K562 (cell line): ENCODE results near the gene DGCR2. TPM values are rescaled to one million over a fixed set of nuclear protein-coding genes. Genes with fewer than 3 reads are reported as not detected.

Experiments used
- CAMTA2 ChIP-seq: fragments of 250-450 bp; sonication (Bioruptor Pico); conservative IDR thresholded peaks from 2 replicates; pipeline ENCODE4 v1.5.1; 2022
- LCOR ChIP-seq: sonication (generic); formaldehyde crosslinking; IDR thresholded peaks from 2 replicates; pipeline ENCODE4 v1.8.0; 2022; ENCODE audit warnings: mild to moderate bottlenecking, missing genetic modification reagents
- MAFG ChIP-seq: fragments of 450-650 bp; conservative IDR thresholded peaks from 2 replicates; pipeline ENCODE4 v1.6.1; 2016; ENCODE audit warnings: missing genetic modification characterization, missing compliant biosample characterization
- MAFK ChIP-seq: IDR thresholded peaks from 2 replicates; pipeline ENCODE4 v1.6.1; 2011; ENCODE audit warnings: low read length, improper control_type of control experiment
- MTF1 ChIP-seq: fragments of 250-450 bp; sonication (Bioruptor Pico); IDR thresholded peaks from 2 replicates; pipeline ENCODE4 v1.9.0; 2021; ENCODE audit warnings: moderate library complexity, mild to moderate bottlenecking, inconsistent platforms, borderline replicate concordance
- NFRKB ChIP-seq: fragments of 450-650 bp; IDR thresholded peaks from 2 replicates; pipeline ENCODE4 v1.6.1; 2016; ENCODE audit warnings: low read depth
- PHF21A ChIP-seq: fragments of 450-650 bp; IDR thresholded peaks from 2 replicates; pipeline ENCODE4 v1.6.1; 2017; ENCODE audit warnings: low read depth, borderline replicate concordance
- RBM25 ChIP-seq: fragments of 200-400 bp; formaldehyde crosslinking; IDR thresholded peaks from 2 replicates; pipeline ENCODE4 v1.6.1; 2018; ENCODE audit warnings: low read length, low read depth, moderate library complexity; ENCODE audit not compliant: severe bottlenecking
- SAFB2 ChIP-seq: fragments of 200-400 bp; formaldehyde crosslinking; IDR thresholded peaks from 2 replicates; pipeline ENCODE4 v1.6.1; 2018; ENCODE audit warnings: borderline replicate concordance, low read length, low read depth, moderate library complexity; ENCODE audit not compliant: severe bottlenecking
- SNRNP70 ChIP-seq: fragments of 200-400 bp; formaldehyde crosslinking; optimal IDR thresholded peaks from 2 replicates; pipeline ENCODE3; 2017; ENCODE audit warnings: low read depth, low read length
- XRCC3 ChIP-seq: fragments of 450-650 bp; IDR thresholded peaks from 2 replicates; pipeline ENCODE4 v1.6.1; 2017; ENCODE audit warnings: mild to moderate bottlenecking, moderate library complexity
- XRCC5 ChIP-seq: fragments of 200-400 bp; formaldehyde crosslinking; IDR thresholded peaks from 2 replicates; pipeline ENCODE4 v1.6.1; 2017; ENCODE audit warnings: low read depth, mild to moderate bottlenecking, low read length
- ZKSCAN1 ChIP-seq: fragments of 150-350 bp; IDR thresholded peaks from 2 replicates; pipeline ENCODE4 v1.6.1; 2016; ENCODE audit warnings: low read depth, low read length
- ZNF324 ChIP-seq: fragments of 250-450 bp; sonication (Bioruptor Pico); IDR thresholded peaks from 2 replicates; pipeline ENCODE4 v1.4.0; 2020; ENCODE audit warnings: mild to moderate bottlenecking
- ZNF347 ChIP-seq: fragments of 450-650 bp; formaldehyde crosslinking; IDR thresholded peaks from 2 replicates; pipeline ENCODE4 v1.4.0; 2020; ENCODE audit warnings: low read depth, mild to moderate bottlenecking, moderate library complexity
- ZNF668 ChIP-seq: fragments of 250-450 bp; sonication (Bioruptor Pico); IDR thresholded peaks from 2 replicates; pipeline ENCODE4 v1.8.0; 2022; ENCODE audit warnings: mild to moderate bottlenecking, inconsistent platforms
- polyA plus RNA-seq, 8 experiments: library from polyadenylated mRNA; depleted of rRNA in 4 of 8; stranded (reverse) in 5 of 8; unstranded in 3 of 8; fragments of >200 nt; fragmentation: Nextera tagmentation in 2 of 8; fragmentation: Illumina TruSeq in 1 of 8; extraction: Ambion mirVana in 2 of 8; extraction: Trizol in 1 of 8; gene quantifications; 2 replicates each; pipeline versions ENCODE4 v1.2.1 to v1.2.3, GENCODE V29; 2011 to 2014; ENCODE audit warnings: inconsistent platforms in 1 of 8, missing spikeins in 1 of 8
- total RNA-seq, 7 experiments: library from RNA; depleted of rRNA in 6 of 7; stranded (reverse); fragments of >200 nt in 6 of 7; fragmentation: Illumina TruSeq in 2 of 7; extraction: Trizol in 2 of 7; gene quantifications; 2 replicates each; pipeline versions ENCODE4 v1.2.1 to v1.2.3, GENCODE V29; 2011 to 2021; ENCODE audit warnings: low replicate concordance in 1 of 7
- TF ChIP-seq, protein P1 (sequence below): fragments of 250-450 bp; sonication (Bioruptor Pico); IDR thresholded peaks from 2 replicates; pipeline ENCODE4 v1.5.0; 2022; ENCODE audit warnings: mild to moderate bottlenecking
- TF ChIP-seq, protein P2 (sequence below): fragments of 250-450 bp; sonication (Bioruptor Pico); IDR thresholded peaks from 2 replicates; pipeline ENCODE4 v1.4.0; 2020
- TF ChIP-seq, protein P3 (sequence below): sonication (generic); formaldehyde crosslinking; IDR thresholded peaks from 2 replicates; pipeline ENCODE4 v1.5.0; 2020; ENCODE audit warnings: missing genetic modification reagents

DGCR2 gene
- total and polyA plus RNA-seq, 9 of the 15 experiments (the other 6 are each of a cell fraction or from before 2014, with no cell fraction given) = 0.69 to 101 (median 56.4) TPM

DNA sequence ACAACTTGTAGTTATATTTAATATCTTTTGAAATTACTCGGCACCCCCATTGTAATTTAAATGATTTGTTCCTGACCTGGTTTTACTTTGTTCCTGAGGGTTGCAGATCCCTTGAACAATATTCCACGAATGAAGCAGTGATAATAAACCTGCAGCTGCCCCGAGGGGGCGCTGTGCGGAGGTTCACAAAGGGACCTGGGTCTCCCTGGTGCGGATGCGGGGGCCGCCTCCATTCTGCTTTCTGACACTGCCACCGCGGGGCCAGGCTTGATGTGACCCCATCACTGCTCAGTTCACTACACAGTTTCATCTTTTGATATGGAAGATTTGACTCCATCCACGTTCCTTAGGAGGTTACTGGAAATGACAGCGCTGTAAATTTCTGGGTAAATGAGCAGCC lies 123.2 kb downstream of the DGCR2 start (continued):
- TF ChIP-seq ZNF668 (CRISPR knock-in tag) (no peak), ZKSCAN1 (no peak; the same call in 1 of the 2 replicates), XRCC5 (peak; percentile 81; the same call in 1 of the 2 replicates), RBM25 (no peak), CAMTA2 (CRISPR knock-in tag) (no peak), MTF1 (no peak), LCOR (CRISPR knock-in tag) (peak; percentile 69; the same call in 1 of the 2 replicates), NFRKB (no peak), SAFB2 (no peak), MAFK (peak; percentile 37; the same call in 1 of the 2 replicates), ZNF347 (CRISPR knock-in tag) (no peak), SNRNP70 (no peak), XRCC3 (no peak), ZNF324 (CRISPR knock-in tag) (no peak), MAFG (tag) (no peak), PHF21A (no peak)
- TF ChIP-seq, protein P1, sequence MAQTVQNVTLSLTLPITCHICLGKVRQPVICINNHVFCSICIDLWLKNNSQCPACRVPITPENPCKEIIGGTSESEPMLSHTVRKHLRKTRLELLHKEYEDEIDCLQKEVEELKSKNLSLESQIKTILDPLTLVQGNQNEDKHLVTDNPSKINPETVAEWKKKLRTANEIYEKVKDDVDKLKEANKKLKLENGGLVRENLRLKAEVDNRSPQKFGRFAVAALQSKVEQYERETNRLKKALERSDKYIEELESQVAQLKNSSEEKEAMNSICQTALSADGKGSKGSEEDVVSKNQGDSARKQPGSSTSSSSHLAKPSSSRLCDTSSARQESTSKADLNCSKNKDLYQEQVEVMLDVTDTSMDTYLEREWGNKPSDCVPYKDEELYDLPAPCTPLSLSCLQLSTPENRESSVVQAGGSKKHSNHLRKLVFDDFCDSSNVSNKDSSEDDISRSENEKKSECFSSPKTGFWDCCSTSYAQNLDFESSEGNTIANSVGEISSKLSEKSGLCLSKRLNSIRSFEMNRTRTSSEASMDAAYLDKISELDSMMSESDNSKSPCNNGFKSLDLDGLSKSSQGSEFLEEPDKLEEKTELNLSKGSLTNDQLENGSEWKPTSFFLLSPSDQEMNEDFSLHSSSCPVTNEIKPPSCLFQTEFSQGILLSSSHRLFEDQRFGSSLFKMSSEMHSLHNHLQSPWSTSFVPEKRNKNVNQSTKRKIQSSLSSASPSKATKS = no peak
- TF ChIP-seq, protein P2, sequence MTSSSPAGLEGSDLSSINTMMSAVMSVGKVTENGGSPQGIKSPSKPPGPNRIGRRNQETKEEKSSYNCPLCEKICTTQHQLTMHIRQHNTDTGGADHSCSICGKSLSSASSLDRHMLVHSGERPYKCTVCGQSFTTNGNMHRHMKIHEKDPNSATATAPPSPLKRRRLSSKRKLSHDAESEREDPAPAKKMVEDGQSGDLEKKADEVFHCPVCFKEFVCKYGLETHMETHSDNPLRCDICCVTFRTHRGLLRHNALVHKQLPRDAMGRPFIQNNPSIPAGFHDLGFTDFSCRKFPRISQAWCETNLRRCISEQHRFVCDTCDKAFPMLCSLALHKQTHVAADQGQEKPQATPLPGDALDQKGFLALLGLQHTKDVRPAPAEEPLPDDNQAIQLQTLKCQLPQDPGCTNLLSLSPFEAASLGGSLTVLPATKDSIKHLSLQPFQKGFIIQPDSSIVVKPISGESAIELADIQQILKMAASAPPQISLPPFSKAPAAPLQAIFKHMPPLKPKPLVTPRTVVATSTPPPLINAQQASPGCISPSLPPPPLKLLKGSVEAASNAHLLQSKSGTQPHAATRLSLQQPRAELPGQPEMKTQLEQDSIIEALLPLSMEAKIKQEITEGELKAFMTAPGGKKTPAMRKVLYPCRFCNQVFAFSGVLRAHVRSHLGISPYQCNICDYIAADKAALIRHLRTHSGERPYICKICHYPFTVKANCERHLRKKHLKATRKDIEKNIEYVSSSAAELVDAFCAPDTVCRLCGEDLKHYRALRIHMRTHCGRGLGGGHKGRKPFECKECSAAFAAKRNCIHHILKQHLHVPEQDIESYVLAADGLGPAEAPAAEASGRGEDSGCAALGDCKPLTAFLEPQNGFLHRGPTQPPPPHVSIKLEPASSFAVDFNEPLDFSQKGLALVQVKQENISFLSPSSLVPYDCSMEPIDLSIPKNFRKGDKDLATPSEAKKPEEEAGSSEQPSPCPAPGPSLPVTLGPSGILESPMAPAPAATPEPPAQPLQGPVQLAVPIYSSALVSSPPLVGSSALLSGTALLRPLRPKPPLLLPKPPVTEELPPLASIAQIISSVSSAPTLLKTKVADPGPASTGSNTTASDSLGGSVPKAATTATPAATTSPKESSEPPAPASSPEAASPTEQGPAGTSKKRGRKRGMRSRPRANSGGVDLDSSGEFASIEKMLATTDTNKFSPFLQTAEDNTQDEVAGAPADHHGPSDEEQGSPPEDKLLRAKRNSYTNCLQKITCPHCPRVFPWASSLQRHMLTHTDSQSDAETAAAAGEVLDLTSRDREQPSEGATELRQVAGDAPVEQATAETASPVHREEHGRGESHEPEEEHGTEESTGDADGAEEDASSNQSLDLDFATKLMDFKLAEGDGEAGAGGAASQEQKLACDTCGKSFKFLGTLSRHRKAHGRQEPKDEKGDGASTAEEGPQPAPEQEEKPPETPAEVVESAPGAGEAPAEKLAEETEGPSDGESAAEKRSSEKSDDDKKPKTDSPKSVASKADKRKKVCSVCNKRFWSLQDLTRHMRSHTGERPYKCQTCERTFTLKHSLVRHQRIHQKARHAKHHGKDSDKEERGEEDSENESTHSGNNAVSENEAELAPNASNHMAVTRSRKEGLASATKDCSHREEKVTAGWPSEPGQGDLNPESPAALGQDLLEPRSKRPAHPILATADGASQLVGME (CRISPR knock-in tag) = no peak
- TF ChIP-seq, protein P3, sequence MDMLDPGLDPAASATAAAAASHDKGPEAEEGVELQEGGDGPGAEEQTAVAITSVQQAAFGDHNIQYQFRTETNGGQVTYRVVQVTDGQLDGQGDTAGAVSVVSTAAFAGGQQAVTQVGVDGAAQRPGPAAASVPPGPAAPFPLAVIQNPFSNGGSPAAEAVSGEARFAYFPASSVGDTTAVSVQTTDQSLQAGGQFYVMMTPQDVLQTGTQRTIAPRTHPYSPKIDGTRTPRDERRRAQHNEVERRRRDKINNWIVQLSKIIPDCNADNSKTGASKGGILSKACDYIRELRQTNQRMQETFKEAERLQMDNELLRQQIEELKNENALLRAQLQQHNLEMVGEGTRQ (CRISPR knock-in tag) = no peak
